Testis (tissue), 2 donors: ENCODE results near the gene KRT6A.

Experiments used
- POLR2A ChIP-seq: fragments of 450-650 bp; IDR thresholded peaks from one replicate; pipeline ENCODE4 v1.6.1; 2017; ENCODE audit warnings: antibody characterized with exemption, mild to moderate bottlenecking, moderate library complexity
- TF ChIP-seq, protein P1 (sequence below), 3 experiments: fragments of 450-650 bp in 2 of 3; fragments of 200-600 bp in 1 of 3; sonication (generic) in 1 of 3; IDR thresholded peaks; one replicate each; pipeline ENCODE4 v1.5.1; 2016 to 2019; ENCODE audit warnings: antibody characterized with exemption in 3 of 3, mild to moderate bottlenecking in 2 of 3, moderate library complexity in 1 of 3

DNA sequence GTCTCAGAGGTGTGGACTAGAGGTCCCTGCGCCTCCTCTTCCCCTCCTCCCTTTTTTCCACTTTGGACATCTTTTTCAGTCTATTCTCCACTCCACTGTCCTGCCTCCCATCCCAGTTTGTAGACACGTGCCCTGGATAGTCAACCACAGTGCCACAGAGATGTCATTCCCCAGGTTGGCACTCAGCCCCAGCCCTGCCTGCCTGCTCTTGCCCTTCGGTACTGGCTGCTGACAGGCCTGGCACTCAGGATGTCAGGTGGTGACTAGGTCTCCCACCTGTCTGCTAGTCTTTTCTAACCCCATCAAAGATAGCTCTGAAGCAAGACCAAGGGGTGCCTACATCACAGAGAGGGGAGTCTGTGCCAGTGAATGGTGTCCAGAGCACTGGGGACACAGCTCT, 44.0 kb upstream of the KRT6A start:
- TF ChIP-seq POLR2A: no peak
- TF ChIP-seq, protein P1, sequence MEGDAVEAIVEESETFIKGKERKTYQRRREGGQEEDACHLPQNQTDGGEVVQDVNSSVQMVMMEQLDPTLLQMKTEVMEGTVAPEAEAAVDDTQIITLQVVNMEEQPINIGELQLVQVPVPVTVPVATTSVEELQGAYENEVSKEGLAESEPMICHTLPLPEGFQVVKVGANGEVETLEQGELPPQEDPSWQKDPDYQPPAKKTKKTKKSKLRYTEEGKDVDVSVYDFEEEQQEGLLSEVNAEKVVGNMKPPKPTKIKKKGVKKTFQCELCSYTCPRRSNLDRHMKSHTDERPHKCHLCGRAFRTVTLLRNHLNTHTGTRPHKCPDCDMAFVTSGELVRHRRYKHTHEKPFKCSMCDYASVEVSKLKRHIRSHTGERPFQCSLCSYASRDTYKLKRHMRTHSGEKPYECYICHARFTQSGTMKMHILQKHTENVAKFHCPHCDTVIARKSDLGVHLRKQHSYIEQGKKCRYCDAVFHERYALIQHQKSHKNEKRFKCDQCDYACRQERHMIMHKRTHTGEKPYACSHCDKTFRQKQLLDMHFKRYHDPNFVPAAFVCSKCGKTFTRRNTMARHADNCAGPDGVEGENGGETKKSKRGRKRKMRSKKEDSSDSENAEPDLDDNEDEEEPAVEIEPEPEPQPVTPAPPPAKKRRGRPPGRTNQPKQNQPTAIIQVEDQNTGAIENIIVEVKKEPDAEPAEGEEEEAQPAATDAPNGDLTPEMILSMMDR (IDR thresholded peaks at IDR 0.05): no peak
